ENCODE data around the gene ANKRD63. TPM values are rescaled to one million over a fixed set of nuclear protein-coding genes. Genes with fewer than 3 reads are reported as not detected.

Gene ANKRD63, protein sequence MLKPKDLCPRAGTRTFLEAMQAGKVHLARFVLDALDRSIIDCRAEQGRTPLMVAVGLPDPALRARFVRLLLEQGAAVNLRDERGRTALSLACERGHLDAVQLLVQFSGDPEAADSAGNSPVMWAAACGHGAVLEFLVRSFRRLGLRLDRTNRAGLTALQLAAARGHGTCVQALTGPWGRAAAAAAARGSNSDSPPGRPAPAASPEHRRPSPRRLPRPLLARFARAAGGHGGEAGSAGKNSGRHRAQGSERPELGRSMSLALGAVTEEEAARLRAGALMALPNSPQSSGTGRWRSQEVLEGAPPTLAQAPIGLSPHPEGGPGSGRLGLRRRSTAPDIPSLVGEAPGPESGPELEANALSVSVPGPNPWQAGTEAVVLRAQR
- polyA plus RNA-seq (ENCODE audit: insufficient read length in 4 of 4), result under 1 TPM in 1 of 4 donors, not detected in 3; 0.26 TPM

DNA sequence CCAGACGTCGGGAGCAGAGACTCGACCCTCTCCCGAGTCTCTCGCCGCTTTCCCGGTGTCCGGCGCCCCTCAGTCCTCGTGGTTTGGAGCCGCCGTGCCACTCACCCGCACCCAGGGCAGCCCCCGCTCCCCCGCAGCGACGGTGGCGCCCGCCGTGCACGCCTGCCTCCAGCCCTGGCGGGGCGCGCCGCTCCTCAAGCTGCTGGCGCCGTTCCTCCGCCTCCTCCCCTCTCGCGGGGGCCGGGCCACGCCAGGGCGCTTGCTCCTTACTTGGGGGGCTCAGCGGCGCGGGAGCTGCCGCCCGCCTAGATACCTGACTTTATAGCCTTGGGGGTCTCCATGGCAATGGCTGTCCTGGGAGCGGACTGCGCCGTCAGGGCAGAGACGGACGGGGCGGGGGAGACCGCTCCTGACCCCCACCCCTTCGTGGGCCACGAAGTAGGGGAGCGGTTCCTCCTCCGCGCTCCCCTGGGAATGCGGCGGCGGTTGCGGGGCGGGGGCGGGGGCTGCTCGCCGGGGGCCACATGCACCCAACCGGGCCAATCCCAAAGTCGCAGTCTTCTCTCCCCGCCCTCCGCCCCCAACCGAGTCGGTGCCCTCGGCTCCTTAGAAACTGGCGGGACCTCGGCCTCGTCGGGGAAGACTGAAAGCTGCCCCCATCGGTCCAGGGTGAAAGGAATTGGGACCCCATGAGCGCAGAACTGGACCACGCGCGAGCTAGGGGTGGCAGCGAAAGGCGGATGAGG lies at the start of gene ANKRD63:
Gene ANKRD63, minus strand, starts transcription at position 196 of the 746 bp plus-strand sequence. CDS start 478 bp downstream, outside the sequence.
- no peak for DNase-seq (ENCODE audit: low read depth in 4 of 4, low spot score in 3 of 4)

DNA sequence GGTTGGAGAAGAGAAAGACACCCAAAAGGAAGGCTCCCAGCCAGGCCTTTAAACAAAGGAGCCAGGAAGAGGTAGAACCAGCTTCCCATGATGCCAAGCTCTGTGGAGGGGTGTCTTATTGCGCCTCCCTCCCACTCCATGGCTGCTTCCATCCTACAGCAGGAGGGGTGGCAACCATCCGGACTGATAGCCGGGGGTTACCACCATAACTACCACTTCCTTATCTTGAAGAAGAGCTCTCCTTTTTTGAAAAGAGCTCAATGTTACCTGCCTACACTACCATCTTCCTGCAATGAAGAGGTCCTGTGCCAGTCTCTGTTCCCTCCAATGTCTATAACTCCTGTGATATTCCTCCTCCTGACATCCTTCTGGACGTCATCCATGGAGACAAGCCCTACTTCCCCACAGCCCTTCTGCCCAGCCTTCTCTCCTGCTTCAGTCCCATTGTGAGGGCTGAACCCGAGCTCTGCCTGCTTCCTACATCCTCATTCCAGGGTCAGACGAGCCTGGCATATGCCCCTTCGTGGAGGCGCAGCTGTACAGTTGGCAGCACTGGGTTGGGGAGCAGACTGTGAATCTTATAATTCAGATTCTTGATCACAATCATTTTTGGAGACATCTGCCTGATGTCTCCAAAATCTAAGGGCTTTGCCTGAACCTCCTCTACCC lies 49.4 kb upstream of the ANKRD63 start:
- DNase-seq (ENCODE audit: low read depth in 4 of 4, low spot score in 3 of 4), result no peak

DNA sequence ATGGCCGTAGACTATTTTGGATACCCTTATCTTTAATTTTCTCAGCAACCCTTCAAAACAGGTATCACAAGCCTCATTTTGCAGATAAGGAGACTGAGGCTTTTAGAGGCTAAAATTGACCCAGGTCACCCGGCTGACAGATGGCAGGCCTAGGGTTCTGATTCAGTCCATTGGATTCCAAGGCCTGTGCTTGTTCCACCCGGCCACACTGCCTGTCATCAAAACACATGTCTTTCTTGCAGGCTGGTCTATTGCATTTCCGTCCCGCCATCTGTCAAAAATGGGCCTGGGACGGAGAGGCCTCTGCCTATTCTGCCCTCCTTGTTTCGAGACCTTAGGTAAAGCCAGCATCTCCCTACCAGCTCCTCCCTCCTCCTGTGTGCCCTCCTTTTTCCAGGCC lies 48.8 kb upstream of the ANKRD63 start:
- DNase-seq (ENCODE audit: low read depth in 4 of 4, low spot score in 3 of 4), result no peak

DNA sequence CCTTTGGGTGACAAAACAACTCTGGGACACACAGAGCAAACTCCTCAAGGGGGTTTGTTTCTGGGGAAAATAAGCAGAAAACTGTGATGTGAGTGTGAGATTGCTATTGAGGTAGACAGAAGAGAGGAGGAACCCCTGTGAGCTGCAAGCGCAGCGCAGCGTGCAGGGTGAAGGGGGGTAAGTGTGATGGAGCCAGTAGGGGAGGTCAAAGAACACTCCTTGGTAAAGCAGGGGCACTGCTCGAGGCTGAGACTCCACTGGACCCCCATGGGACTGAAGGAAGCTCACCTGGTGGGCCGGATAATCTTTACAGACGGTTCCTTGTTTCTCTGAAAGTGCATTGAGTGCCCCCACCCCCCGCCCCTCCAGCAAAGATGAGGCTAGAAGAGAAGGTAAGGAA lies 48.2 kb upstream of the ANKRD63 start:
- DNase-seq (ENCODE audit: low read depth in 4 of 4, low spot score in 3 of 4), result no peak

DNA sequence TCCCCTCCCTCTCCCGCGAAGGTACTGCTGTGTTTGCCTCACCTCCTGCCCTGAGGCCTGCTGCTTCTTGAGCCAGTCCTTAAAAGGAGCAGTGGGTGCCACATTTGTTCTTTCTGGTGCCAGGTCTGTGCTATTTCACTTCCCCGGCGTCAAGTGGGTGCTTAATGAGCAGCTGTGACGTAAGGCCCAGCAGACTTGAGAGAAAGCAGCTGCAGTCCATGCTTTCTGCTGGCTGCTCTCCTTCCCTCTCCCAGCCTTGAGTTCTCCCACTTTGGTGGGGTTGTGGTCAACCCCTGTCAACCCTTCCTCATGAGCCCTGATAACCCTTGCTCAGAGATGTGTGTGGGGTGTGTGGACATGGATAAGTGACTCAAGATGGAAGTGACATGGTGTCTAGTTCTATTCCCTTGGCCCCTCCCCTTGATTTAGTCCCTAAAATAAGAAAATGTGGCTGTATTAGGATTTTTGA lies 47.5 kb upstream of the ANKRD63 start:
- DNase-seq (ENCODE audit: low read depth in 4 of 4, low spot score in 3 of 4), result no peak

DNA sequence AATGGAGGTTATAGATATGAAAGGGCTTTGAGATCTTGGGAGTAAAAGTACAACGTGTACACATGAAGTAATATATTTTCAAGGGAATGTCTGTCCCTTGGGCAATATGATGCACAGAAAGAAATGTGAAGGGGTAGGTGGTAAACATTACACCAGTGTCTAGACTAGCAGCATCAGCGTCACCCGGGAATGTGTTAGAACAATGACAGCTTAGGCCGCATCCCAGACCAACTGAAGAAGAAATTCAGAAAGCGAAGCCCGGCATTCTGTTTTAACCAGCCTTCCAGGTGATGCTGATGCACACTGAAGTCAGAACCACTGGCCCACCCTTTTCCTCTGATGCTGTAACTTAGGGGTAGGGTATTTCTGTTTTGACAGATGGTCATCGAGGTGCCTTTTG lies 46.9 kb upstream of the ANKRD63 start:
- no peak for DNase-seq (ENCODE audit: low read depth in 4 of 4, low spot score in 3 of 4)

DNA sequence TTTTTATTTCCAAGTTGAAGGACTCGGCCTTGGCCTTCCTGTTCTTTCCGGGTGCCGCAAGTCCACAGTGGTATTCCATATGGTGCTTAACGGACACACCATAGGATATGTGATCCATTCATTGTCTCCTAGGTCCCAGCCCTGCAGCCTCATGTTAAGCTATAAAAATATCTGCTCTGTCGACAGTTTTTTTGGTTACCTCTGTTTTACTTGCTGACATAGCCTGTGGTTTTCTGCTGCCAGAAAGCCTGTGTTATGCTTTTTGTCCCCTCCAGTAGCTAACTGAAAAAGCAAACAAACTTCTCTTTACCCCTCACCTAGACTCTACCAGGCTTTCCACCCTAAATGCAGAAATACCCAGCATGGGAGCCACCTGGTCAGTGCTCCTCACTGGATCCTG lies 45.9 kb upstream of the ANKRD63 start:
- DNase-seq (ENCODE audit: low read depth in 4 of 4, low spot score in 3 of 4), result no peak

DNA sequence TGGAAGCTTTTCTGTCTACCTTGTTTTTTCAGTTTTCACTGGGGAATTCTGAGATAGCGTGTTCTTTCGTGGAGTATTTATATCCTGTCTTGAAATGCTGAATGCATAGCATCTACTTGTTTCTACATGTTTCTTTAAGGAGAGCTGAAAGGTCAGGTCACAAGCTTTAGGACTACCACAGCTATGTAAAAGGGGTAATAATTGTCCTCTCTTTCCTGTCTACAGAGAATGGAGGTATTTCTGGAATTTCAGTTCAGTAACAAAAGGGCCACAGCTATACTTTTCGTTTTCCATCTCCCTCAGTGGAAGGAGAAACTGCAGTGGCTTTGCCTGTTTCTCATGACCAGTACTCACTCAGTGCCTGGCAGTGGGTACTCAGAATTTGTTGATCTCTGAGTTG lies 45.3 kb upstream of the ANKRD63 start:
- DNase-seq (ENCODE audit: low read depth in 4 of 4, low spot score in 3 of 4), result no peak

DNA sequence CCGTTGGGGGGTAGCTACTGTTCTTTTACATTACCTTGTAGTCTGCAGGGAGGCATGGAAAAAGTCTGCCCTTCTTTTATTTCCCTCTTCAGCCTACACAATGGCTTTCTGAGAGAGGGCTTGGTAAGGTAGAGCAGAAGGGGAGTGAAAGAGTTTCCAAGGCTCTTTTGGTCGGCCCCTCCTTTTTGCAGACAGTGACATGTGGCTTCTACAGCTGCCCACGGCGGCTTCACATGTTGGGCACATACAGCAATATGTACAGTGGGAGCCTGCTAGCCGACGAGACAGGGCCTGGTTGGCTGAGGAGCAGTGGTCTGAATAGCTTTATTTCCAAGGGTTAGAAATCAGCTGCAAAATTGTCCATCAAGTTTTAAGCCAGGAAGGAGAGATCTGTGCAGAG lies 44.6 kb upstream of the ANKRD63 start:
- no peak for DNase-seq (ENCODE audit: low read depth in 4 of 4, low spot score in 3 of 4)

DNA sequence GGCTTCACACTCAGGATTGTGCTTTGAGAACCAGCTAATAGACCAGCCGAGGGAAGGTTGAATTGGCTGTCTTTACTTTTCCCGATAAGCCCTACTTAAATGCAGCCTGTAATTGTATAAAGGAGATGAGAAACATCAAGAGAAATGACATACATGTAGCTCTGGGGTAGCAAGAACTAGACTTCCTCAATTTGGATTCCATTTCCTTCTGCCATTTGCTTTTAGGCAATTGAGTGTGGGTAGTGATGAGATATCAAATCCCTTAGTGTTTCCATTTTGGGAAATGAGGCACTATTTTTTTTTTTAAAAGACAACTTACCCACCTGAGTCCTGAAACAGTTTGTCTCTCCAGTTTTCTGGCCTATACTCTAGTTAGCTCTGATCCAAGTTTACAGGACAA lies 42.8 kb upstream of the ANKRD63 start:
- DNase-seq (ENCODE audit: low read depth in 4 of 4, low spot score in 3 of 4), result no peak

DNA sequence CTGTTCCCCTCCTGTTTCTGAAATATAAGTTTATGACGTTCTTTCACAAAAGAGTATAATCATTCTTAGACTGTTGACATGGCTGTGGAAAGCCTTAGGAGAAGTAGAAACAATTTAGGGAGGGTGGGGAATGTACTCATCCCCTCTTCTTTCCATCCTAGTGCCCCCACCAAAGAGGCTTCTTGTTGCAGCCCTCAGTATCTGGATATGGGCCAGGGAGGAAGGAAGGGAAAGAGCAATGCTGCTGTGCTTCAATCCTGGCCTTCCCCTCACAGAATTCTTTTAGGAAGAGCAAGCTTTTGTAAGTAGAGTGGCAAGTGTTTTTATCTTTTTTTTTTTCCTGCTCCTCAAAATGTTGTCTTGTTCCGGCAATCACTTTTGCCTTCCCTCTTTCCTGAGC lies 42.3 kb upstream of the ANKRD63 start:
- DNase-seq (ENCODE audit: low read depth in 4 of 4, low spot score in 3 of 4), result no peak

DNA sequence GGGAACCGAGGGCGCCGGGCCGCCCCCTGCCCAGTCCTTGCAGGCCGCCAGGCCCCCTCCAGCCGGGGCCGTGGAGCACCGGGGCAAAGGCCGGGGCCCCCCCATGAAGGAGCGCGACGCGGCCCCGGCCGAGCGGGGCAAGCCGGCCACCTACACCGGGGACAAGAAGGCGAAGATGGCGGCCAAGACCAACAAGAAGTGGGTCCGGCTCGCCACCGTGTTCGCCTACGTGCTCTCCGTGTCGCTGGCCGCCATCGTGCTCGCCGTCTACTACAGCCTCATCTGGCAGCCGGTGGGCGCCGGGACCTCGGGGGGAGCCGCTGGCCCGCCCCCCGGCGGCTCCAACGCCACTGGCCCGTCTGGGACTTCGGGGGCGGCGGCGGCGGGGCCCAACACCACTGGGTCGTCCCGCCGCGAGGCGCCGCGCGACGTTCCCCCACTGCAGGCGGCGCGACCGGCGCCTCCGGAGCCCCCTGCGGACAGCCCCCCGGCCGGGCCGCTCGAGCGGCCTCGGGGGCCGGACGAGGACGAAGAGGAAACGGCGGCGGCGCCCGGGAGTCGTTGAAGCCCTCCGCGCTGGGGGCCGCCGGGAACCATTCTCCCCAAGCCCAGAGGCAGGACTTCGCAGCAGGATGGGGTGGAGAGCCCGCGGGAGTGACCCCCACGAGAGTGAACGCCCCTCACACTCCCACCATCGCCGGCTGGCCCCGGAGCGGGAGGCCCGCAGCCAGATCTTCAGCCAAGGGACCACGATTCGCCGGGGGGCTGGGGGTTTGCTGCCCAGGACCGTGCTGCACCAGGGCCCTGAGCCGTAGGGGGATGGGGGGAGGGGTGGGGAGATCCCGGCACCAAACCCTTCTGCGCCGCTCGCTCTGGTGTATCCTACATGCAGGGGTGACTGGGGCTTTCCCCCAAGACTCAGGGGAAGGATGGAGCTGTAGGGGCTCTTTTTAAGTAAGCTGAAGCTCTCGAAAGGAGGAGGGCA lies 41.4 kb upstream of the ANKRD63 start:
- no peak for DNase-seq (ENCODE audit: low read depth in 4 of 4, low spot score in 3 of 4)

DNA sequence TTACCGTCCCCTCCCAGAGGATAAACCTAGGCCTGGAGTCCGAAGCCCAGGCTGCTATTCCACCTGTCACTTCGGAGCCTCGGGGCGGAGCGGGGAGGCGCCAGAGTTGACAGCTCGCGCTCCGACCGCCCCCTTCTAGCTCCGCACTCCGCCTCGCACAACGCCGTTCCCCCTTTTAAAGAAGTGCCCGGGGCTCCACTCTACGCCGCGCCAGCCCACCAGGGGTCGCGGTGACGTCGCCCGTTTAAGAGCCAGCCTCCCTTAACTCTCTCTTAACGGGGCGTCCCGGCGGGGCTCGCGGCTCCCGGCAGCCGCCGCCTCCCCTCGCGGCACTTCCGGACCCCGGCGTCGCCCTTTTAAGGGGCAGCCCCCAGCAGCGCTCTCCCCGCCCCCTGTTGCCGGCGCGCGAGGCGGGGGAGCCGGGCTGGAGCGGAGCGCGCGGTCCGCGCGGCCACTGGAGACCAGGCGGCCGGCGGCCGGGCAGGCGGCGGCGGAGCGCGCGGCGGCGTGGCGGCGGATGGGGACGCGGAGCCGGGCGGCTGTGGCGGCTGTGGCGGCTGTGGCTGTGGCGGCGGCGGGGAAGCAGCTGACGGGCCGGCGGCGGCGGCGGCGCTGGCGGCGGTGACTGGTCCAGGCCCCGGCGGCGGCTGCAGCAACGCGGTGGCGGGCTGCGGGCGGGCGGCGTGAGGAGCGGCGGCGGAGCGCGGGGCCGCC lies 40.5 kb upstream of the ANKRD63 start, which contains the start of gene INAFM2:
Gene INAFM2, plus strand, starts transcription at position 454 of the 714 bp plus-strand sequence. CDS start 364 bp downstream, outside the sequence.
- DNase-seq (ENCODE audit: low read depth in 4 of 4, low spot score in 3 of 4), result peak; percentile 87 to 90 (median 87)

DNA sequence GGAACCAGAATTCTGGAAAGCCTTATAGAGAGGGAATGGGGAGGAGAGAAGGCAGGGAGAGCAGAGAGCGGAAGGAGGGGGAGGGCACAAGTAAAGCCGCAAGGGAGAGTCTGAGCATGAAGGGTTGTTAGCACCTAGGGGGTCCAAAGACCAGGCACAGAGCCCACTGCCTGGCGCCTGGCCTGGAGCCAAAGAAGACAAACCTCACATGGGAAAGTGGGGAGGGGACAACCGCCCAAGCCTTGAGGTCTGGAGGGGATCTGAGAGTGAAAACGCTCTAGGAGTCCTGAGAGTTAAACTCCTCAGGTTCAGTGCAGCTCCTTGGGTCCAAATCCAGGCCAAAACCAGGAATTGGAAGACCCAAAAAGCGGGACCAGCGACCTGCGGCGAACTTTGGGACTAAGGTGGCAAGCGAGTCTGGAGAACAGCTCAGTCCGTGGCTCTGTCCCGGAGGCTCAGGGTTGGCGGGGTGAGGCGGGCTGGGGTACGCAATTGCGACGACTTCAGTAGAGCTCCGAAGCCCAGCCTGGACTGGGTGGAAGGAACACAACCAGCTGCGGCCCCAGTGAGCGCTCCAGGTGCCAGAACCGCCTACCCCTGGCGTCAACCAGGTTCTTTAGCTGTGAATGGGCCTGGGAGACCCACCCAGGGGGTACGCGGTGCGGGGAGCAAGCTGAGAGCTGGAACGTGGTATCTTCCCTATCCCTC lies 39.8 kb upstream of the ANKRD63 start:
- DNase-seq (ENCODE audit: low read depth in 4 of 4, low spot score in 3 of 4), result no peak

DNA sequence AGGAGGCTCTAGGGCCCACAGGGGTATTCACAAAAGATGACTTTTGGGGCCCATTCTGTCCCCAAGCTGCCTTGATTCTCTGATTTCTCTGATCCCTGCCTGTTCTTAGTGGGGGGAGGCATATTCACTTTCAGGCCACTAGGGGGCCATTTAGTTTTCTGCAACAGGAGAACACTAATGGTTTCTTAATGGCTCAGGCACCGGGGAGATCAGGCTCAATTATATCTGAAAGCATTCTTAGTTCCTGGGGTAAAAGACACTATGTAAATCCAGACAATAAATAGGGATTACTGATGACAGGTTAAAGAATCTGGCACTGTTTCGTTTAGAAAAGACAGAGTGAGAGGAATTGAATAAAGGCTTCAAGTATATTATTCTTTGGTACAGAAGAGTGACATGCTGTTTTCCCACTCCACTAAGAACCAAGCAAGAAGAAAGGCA lies 38.1 kb upstream of the ANKRD63 start:
- DNase-seq (ENCODE audit: low read depth in 4 of 4, low spot score in 3 of 4), result no peak

DNA sequence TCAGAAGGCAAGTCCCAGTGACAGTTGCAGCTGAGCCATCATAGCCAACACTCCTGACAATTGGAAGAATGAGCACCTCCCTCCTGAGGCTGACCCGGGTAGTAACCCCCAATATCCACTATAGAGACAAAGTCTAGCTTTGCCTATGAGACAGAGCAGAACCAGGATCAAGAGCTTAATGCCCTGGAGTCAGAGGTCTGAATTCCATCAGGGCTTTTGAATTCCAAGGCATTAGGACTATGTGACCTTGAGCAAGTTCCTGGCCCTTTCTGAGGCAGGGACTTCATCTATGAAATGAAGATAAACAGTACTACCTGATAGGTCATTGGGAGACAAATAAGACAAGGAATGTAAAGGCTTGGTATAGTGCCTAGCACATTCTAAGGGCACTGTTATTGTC lies 37.5 kb upstream of the ANKRD63 start:
- DNase-seq (ENCODE audit: low read depth in 4 of 4, low spot score in 3 of 4), result no peak

DNA sequence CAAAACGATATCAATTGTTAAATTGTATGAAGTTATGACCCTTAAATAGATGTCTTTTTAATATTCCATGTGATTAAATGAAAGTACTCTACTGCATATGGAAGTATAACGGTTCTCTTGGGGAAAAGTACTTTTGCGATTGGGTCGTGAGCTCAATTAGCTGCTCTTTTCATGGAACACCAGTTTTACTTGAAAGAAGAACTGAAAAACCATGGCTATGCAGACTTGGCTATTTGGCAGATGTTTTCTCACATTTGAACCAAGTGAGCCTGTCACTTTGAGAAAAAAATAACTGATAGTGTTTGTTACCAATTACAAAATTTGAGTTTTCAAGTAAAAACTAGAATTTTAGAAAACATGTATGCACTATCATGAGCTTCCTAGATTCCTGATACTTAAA lies 34.7 kb upstream of the ANKRD63 start:
- no peak for DNase-seq (ENCODE audit: low read depth in 4 of 4, low spot score in 3 of 4)

DNA sequence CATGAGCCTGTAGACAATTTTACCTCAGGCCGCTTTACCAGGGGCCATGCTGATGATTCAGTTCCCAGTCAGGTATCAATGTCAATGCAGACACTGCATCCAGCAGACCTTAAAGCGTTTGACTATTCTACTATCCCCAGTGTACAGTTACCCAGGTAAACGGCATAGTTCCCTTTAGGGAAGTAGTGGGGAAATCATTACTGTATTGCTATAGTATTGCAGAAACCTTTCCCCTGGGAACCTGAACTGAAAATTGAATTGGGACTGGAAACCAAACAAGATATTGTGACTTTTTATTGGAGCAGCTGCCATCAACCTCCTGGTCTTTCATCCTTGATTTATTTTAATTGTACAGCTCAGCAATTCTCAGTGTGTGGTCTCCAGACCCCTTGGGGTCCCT lies 34.1 kb upstream of the ANKRD63 start:
- DNase-seq (ENCODE audit: low read depth in 4 of 4, low spot score in 3 of 4), result no peak
